BJ (cell line): ENCODE data around the gene NUCB1. TPM values are rescaled to one million over a fixed set of nuclear protein-coding genes. Genes with fewer than 3 reads are reported as not detected.
"Not testable (repeated sequence)": the region's sequence is repeated elsewhere in the genome, so short reads cannot be mapped to it uniquely, and the experiment has no call there.

Experiments used
- CTCF ChIA-PET: fragments of 350-600 bp; formaldehyde crosslinking; extraction: SDS; loops from one replicate; lab custom pipeline; 2021; ENCODE audit warnings: antibody characterized with exemption, inconsistent platforms; lab: Yijun Ruan, JAX
- POLR2A ChIA-PET: fragments of 300-600 bp; sonication (Branson Sonifier 250); formaldehyde crosslinking; extraction: SDS; loops from one replicate; lab custom pipeline; 2021; ENCODE audit warnings: antibody characterized with exemption; lab: Charles Lee
- DNase-seq: peaks from one replicate; pipeline ENCODE4 v3.0.0-alpha.2; 2011; ENCODE audit warnings: low read depth
- H3K27me3 ChIP-seq: 2 replicates; pipeline ENCODE4 v1.6.0; 2011; ENCODE audit warnings: low read length; ENCODE audit not compliant: control insufficient read depth, insufficient read depth
- H3K36me3 ChIP-seq: 2 replicates; pipeline ENCODE4 v1.5.1; 2011; ENCODE audit warnings: low read length; ENCODE audit not compliant: control insufficient read depth, insufficient read depth
- H3K4me3 ChIP-seq: 2 replicates; pipeline ENCODE4 v1.5.1; 2011; ENCODE audit warnings: low read depth, mild to moderate bottlenecking, control low read depth, low read length
- polyA plus RNA-seq: library from polyadenylated mRNA; depleted of rRNA; stranded (reverse); fragments of >200 nt; gene quantifications from 2 replicates; pipeline ENCODE4 v1.2.3, GENCODE V29; 2011
- TF ChIP-seq, protein P1 (sequence below): IDR thresholded peaks from 2 replicates; pipeline ENCODE4 v1.5.1; 2011; ENCODE audit warnings: low read depth, mild to moderate bottlenecking, control low read depth, inconsistent platforms, low read length, moderate library complexity; ENCODE audit not compliant: insufficient read depth

The NUCB1 gene
- polyA plus RNA-seq, 1 experiment, result 305 TPM

DNA sequence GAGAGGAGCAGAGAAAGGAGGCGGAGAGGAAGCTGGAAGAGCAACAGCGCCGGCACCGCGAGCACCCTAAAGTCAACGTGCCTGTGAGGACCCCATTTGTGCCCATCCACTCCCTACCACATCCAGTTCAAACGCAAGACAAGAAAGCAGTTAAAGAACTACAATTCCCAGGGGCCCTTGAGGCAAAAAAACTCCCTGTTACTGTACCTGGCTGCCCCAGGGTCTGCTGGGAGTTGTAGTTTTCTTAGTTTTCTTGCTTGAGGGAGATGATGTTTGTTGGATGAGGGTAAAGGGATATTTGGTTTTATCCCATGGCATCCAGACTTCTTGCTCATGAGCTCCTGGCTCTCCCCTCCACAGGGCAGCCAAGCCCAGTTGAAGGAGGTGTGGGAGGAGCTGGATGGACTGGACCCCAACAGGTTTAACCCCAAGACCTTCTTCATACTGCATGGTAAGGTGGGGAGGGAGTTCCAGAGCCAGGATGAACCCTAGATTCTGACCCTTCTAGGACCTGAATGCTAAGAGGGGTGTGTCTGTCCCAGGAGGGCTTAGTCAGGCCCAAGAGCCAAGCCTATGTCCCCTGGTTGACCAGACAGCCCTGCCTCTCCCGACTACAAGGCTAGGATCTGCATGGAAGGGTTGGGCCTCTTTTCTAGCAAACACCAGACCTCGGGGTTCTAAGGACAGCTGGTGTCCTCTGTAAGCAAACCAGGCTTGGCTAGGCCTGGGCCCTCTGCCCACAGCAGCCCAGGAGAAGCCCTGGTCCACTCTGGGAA lies 13.2 kb downstream of the NUCB1 start:
- TF ChIP-seq, protein P1, sequence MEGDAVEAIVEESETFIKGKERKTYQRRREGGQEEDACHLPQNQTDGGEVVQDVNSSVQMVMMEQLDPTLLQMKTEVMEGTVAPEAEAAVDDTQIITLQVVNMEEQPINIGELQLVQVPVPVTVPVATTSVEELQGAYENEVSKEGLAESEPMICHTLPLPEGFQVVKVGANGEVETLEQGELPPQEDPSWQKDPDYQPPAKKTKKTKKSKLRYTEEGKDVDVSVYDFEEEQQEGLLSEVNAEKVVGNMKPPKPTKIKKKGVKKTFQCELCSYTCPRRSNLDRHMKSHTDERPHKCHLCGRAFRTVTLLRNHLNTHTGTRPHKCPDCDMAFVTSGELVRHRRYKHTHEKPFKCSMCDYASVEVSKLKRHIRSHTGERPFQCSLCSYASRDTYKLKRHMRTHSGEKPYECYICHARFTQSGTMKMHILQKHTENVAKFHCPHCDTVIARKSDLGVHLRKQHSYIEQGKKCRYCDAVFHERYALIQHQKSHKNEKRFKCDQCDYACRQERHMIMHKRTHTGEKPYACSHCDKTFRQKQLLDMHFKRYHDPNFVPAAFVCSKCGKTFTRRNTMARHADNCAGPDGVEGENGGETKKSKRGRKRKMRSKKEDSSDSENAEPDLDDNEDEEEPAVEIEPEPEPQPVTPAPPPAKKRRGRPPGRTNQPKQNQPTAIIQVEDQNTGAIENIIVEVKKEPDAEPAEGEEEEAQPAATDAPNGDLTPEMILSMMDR, result no peak
- ChIA-PET CTCF (no interaction called here), POLR2A (no interaction called here)
- DNase-seq, result no peak
- H3K36me3 ChIP-seq, result peaks cover 23% of the 10 kb centered on the region
- H3K4me3 ChIP-seq, result no peak overlapping the region
- H3K27me3 ChIP-seq, result no peaks in the 10 kb centered on the region

GRCh38 chr19:48914181-48914580 lies 14.1 kb downstream of the NUCB1 start:
- ChIA-PET CTCF (no interaction called here), POLR2A (no interaction called here)
- TF ChIP-seq, protein P1, result no peak
- Histone ChIP-seq H3K36me3 (peaks cover 24% of the 10 kb centered on the region), H3K27me3 (no peaks in the 10 kb centered on the region), H3K4me3 (no peak overlapping the region)
- DNase-seq, result no peak

GRCh38 chr19:48915757-48916156 lies 15.6 kb downstream of the NUCB1 start:
- H3K36me3 ChIP-seq, result peaks cover 25% of the 10 kb centered on the region
- CTCF ChIA-PET, result no interaction called here

DNA sequence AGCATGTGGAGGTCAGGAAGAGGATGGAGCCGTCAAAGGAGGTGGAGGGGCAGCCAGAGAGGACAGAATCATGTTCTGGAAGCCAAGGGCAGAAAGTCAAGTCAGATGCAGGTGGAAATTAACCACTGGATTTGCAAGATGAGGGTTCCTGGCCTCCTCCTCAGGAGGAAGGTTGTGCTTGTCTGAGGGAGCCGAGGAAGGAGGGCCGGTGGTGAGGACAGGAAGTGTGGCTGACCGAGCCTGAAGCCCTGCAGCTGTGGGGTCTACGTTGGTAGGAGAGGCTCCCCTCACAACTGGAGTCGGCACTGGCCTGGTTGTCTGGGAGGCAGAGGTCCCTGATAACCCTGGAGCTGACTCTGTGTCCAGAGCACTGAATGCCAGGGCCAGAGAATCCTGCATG lies 18.0 kb downstream of the NUCB1 start:
- ChIA-PET CTCF (no interaction called here), POLR2A (interaction anchor here (0.7 kb wide), 1 partner anchor 32 kb away, joined by 7 read pairs; no protein-coding TSS in a partner anchor)
- DNase-seq, result no peak
- Histone ChIP-seq H3K27me3 (no peaks in the 10 kb centered on the region), H3K36me3 (peaks cover 26% of the 10 kb centered on the region), H3K4me3 (no peak overlapping the region)
- TF ChIP-seq, protein P1, result no peak

More at GRCh38 chr19:48915757-48916156, 15.6 kb downstream of the NUCB1 start:
- no peak for DNase-seq
- Histone ChIP-seq H3K27me3 (no peaks in the 10 kb centered on the region), H3K4me3 (no peak overlapping the region)
- POLR2A ChIA-PET, result interaction anchor here (0.5 kb wide), 1 partner anchor 9 kb away, joined by 4 read pairs; no protein-coding TSS in a partner anchor
- TF ChIP-seq, protein P1, result no peak

GRCh38 chr19:48918801-48919247 lies 18.7 kb downstream of the NUCB1 start:
- TF ChIP-seq, protein P1, result no peak
- ChIA-PET CTCF (interaction anchor here (1.1 kb wide), 1 partner anchor 123 kb away, joined by 3 read pairs; no protein-coding TSS in a partner anchor), POLR2A (no interaction called here)
- Histone ChIP-seq H3K4me3 (no peak overlapping the region), H3K27me3 (no peaks in the 10 kb centered on the region), H3K36me3 (peaks cover 20% of the 10 kb centered on the region)
- no peak for DNase-seq

DNA sequence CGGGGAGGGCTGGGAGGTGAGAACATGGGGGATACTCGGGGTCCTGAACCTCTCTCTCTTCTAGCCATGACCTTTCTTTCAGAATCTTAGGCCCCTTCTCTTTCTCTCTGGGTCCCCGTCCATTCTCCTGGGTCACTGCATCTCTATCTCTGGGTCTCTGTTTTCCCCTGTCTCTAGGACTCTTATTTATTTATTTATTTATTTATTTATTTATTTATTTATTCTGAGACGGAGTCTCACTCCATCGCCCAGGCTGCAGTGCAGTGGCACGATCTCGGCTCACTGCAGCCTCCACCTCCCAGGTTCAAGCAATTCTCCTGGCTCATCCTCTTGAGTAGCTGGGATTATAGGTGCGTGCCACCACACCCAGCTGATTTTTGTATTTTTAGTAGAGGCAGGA lies 19.2 kb downstream of the NUCB1 start:
- POLR2A ChIA-PET, DNase-seq, H3K4me3 ChIP-seq, H3K27me3 ChIP-seq: not testable (repeated sequence)
- peaks cover 18% of the 10 kb centered on the region for H3K36me3 ChIP-seq
- CTCF ChIA-PET, result interaction anchor here (1.1 kb wide), 1 partner anchor 124 kb away, joined by 3 read pairs; no protein-coding TSS in a partner anchor
